ENCODE results near the gene DESI2.

DNA sequence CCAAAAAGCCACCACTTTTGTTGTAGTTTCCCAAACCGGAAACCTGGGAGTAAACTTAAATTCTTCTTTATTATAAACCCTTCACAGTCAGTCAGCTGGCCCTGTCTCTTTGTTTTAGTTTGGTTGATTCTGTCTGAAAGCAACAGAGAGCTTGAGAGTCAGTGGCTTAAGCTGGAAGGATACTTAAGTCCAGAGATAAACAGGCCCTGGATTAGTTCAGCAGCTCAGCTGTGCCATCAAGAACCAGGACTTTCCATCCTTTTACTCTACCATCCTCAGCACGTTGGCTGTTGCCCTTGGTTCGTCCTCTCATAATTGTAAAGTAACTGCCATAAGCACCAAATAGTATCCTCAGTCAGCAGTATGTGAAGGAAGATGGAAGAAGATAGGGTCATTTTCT is 4.5 kb downstream of the DESI2 start:
- TF ChIP-seq, protein P1, sequence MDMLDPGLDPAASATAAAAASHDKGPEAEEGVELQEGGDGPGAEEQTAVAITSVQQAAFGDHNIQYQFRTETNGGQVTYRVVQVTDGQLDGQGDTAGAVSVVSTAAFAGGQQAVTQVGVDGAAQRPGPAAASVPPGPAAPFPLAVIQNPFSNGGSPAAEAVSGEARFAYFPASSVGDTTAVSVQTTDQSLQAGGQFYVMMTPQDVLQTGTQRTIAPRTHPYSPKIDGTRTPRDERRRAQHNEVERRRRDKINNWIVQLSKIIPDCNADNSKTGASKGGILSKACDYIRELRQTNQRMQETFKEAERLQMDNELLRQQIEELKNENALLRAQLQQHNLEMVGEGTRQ (IDR thresholded peaks at IDR 0.05; ENCODE audit: low read length): no peak
- no peak for TF ChIP-seq SIN3A (conservative IDR thresholded peaks at IDR 0.05 in 1 of 2, IDR thresholded peaks at IDR 0.05 in 1 of 2; ENCODE audit: low read depth in 1 of 2, low read length in 2 of 2)

All from H1 (cell line).